ENCODE results near the gene LRFN4.

DNA sequence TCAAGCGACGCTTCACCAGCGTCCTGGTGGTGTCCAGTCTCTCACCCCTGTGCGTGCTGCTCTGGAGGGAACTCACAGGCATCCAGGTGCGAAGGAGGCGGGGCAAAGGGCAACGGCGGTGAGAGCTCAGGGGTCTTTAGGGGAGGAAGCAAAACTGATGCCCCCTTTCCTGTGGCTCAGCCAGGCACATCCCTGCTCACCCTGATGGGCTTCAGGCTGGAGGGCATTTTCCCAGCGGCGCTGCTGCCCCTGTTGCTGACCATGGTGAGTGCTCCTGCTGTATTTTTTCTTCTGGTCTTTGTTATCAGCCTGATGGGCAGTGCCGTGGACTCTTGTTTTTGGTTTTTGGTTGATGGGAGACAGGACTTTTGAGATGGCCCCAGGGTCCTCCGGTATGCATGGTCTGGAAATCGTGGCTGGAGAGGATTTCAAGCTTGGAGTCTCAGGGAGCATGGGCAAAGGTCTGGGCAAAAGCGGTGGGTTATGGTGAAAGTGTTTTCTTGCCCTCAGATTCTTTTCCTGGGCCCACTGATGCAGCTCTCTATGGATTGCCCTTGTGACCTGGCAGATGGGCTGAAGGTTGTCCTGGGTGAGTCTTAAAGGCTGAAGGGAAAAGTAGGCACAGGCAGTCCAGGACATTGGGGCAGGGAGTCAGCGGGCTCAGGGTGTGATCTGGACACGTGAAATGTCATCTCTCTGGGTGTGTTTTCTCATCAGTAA is 12.9 kb upstream of the LRFN4 start:
- TF ChIP-seq POLR2A (IDR thresholded peaks at IDR 0.05; ENCODE audit: low read length) = no peak
- TF ChIP-seq GATA1 (IDR thresholded peaks at IDR 0.05; ENCODE audit: low read depth, low read length) = no peak
